GM12864 (cell line): ENCODE measurements around the gene ST8SIA4.
"Not testable (repeated sequence)": the region's sequence is repeated elsewhere in the genome, so short reads cannot be mapped to it uniquely, and the experiment has no call there.

ENCODE experiments used
- DNase-seq: peaks from one replicate; pipeline ENCODE4 v3.0.0-alpha.2; 2011; ENCODE audit warnings: low read depth
- H3K4me3 ChIP-seq: 2 replicates; pipeline ENCODE4 v1.5.1; 2011; ENCODE audit warnings: mild to moderate bottlenecking, low read depth, low read length, control low read depth
- TF ChIP-seq, protein P1 (sequence below): IDR thresholded peaks from 2 replicates; pipeline ENCODE4 v1.5.1; 2011; ENCODE audit warnings: low read depth, mild to moderate bottlenecking, moderate library complexity, low read length, control low read depth, inconsistent platforms; ENCODE audit errors: missing control alignments

Gene ST8SIA4

DNA sequence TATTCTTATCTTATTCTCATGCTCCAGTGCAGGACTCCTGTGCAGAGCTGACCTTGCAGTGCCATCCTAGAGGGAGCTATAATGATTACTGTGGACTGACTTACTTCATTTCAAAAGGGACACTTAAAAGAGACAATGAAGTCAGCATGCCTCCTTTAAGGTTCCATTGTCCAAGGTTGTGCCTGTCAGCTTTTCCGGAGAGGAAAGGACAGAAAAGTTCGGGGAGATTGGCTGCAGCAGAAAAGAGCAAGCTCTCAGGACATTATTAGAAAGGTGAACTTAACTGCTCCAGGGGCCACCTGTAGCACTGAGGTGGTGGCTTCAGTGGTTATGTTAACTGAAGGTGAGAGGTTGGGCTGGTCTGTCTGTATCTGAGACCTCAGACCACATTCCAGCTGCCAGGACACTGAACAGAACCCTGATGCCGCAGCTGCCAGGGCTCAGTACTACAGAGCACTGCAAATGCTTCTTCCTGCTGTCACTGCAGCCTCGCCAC is 112.9 kb downstream of the ST8SIA4 start:
- TF ChIP-seq, protein P1, sequence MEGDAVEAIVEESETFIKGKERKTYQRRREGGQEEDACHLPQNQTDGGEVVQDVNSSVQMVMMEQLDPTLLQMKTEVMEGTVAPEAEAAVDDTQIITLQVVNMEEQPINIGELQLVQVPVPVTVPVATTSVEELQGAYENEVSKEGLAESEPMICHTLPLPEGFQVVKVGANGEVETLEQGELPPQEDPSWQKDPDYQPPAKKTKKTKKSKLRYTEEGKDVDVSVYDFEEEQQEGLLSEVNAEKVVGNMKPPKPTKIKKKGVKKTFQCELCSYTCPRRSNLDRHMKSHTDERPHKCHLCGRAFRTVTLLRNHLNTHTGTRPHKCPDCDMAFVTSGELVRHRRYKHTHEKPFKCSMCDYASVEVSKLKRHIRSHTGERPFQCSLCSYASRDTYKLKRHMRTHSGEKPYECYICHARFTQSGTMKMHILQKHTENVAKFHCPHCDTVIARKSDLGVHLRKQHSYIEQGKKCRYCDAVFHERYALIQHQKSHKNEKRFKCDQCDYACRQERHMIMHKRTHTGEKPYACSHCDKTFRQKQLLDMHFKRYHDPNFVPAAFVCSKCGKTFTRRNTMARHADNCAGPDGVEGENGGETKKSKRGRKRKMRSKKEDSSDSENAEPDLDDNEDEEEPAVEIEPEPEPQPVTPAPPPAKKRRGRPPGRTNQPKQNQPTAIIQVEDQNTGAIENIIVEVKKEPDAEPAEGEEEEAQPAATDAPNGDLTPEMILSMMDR, result peak; percentile 13
- no peak overlapping the region for H3K4me3 ChIP-seq
- no peak for DNase-seq

DNA sequence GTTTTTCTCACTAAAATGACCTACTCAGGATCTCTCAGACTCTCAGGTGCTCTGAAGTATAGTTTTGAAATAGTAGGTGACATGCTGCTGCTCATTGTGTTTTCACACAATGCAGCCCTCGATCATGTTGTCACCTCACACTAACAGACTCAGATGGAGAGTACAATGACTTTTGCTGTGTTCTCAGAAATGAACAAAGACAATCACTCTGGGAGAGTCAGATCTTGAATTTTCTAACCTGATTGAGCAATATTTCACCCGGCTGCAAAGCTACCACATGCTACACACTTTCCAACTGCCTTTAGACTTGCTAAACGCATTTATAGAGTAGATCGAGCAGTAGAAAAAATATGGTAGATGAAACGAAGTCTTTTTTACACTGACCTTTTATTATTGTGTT is 113.4 kb downstream of the ST8SIA4 start:
- TF ChIP-seq, protein P1, result no peak

DNA sequence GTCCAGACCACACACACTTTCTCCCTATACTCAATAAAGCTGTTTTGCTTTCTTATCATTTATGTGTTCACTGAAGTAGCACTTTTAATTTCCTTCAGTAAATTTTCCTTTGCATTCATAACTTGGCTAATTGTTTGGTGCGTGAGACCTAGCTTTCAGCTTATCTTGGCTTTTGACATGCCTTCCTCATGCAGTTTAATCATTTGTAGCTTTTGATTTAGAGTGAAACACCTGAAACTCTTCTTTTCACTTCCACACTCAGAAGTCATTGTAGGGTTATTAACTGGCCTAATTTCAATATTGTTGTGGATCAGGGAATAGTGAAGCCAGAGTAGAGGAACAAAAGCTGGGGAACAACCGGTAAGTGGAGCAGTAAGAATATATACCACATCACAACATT is 114.7 kb downstream of the ST8SIA4 start:
- H3K4me3 ChIP-seq, result no peak overlapping the region
- no peak for DNase-seq
- TF ChIP-seq, protein P1, result no peak

More for the DNA sequence above, 113.4 kb downstream of the ST8SIA4 start:
- DNase-seq, result no peak
- no peak overlapping the region for H3K4me3 ChIP-seq

DNA sequence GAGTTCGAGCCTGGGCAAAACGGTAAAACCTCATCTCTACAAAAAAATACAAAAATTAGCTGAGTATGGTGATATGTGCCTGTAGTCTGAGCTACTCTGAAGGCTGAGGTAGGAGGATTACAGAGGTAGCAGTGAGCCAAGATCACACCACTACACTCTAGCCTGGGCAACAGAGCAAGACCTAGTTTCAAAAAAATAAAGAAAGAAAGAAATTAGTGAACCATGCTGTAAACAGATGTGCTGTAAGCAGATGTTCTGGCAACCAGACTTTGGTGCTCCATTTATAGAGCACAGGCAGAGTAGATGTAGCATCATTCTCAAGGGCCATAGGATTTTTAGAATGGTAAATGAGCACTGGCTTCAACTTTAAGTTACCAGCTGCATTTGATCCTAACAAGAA is 115.4 kb downstream of the ST8SIA4 start:
- TF ChIP-seq, protein P1, result no peak
- no peak for DNase-seq
- no peak overlapping the region for H3K4me3 ChIP-seq

DNA sequence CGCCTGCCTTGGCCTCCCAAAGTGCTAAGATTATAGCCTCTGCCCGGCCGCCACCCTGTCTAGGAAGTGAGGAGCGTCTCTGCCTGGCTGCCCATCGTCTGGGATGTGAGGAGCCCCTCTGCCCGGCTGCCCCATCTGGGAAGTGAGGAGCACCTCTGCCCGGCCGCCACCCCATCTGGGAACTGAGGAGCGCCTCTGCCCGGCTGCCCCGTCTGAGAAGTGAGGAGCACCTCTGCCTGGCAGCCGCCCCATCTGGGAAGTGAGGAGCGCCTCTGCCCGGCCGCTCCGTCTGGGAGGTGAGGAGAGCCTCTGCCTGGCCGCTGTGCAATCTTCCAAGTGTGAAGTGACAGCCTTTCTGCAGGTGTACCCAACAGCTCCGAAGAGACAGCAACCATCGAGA is 117.5 kb downstream of the ST8SIA4 start:
- H3K4me3 ChIP-seq, DNase-seq: not testable (repeated sequence)

DNA sequence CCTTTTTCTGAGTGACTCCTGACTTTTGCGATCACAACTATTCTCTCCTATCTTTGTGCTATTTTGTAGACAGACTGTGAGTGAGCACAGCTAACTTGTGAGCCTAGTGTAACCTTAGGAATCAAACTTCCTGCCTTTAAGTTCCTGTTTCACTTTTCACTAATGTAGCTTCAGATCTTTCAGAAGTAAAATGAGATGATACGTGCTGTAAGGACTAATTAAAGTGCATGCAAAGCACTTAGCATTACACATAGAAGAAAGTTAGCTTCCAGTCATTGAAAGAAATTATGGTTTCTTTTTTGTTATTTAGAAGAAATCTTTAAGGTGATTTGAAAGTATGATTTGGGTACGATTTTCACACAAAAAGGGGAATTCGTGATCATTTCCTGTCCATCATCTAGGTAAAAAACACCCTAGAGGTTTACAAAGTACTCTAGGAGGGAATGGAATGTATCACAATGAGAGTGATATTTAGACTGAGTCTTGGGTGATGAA is 122.7 kb downstream of the ST8SIA4 start:
- H3K4me3 ChIP-seq, result peak overlapping the region; percentile 15; the same call in 1 of the 2 replicates
- TF ChIP-seq, protein P1, result no peak
- DNase-seq, result peak; percentile 55

DNA sequence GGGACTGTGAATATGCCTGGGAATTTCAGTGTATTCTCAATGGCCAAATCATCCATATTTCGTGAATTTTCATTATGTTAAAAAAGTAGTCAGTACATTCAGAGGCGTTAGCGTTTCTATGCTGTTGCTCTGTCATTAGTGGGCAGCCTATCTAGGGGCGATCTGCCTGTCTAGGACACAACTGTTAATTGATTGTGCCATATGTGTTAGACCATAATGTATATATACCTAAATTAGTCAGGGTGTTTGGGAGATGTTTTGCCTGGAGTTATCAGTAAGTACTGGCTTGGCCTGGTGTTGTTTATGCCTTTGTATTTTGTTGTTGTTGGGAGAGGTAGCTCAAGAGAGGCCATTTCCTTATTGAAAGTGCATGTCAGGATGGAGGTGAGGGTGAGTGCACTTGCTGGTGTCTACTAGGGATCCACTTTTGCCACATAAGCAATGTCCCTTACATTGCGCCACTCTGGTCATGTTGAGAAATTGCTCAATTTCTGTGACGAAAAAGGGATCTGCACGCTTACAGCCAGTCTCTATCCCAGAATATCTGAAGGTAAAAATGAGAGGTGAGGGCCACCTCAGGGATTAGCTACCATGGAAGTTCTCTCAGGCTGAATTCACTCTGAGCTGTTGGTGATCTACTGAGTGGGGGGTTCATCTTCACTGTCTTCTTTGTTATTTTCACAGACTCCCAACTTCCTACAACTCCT is 123.3 kb downstream of the ST8SIA4 start:
- no peak for DNase-seq
- TF ChIP-seq, protein P1, result no peak
- H3K4me3 ChIP-seq, result peak overlapping the region; percentile 15; the same call in 1 of the 2 replicates
